ENCODE results near the gene SMPD4.
"Not testable (repeated sequence)": the region's sequence is repeated elsewhere in the genome, so short reads cannot be mapped to it uniquely, and the experiment has no call there.

The SMPD4 gene, protein sequence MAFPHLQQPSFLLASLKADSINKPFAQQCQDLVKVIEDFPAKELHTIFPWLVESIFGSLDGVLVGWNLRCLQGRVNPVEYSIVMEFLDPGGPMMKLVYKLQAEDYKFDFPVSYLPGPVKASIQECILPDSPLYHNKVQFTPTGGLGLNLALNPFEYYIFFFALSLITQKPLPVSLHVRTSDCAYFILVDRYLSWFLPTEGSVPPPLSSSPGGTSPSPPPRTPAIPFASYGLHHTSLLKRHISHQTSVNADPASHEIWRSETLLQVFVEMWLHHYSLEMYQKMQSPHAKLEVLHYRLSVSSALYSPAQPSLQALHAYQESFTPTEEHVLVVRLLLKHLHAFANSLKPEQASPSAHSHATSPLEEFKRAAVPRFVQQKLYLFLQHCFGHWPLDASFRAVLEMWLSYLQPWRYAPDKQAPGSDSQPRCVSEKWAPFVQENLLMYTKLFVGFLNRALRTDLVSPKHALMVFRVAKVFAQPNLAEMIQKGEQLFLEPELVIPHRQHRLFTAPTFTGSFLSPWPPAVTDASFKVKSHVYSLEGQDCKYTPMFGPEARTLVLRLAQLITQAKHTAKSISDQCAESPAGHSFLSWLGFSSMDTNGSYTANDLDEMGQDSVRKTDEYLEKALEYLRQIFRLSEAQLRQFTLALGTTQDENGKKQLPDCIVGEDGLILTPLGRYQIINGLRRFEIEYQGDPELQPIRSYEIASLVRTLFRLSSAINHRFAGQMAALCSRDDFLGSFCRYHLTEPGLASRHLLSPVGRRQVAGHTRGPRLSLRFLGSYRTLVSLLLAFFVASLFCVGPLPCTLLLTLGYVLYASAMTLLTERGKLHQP

DNA sequence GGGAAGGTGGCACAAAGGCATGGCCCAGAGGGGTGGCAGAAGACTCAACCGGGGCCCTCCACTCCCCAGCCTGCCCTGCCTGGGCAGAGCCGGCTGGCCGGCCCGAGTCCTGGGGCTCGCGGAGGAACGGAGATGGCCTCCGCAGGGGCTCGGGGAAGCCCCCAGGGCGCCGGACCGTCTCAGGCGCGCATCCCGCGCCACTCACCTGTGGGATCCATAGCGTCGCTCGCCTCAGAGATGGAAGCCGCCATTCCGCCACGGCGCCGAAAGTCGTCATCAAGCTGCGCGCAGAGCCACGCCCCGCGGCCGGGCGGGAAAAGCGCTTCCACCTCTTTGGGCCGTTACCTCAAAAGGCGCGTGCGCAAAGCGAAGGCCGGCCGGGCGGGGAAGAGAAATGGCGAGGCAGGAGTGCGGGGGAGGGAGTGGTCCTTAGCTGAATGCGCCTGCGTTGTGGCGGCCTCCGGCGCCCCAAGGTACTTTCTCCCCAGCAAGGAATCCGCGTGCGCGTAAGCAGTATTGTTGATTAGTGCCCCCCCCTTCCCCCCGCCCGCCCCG, at the start of gene SMPD4:
Gene SMPD4 (minus strand): TSS at position 278 of the 555 bp plus-strand sequence. CDS start 5,010 bp downstream, outside the sequence.
- peak; percentile 99 for DNase-seq

- not testable (repeated sequence) for DNase-seq
These were observed 49.5 kb upstream of the SMPD4 start for GRCh38 chr2:130230907-130231306.

- DNase-seq = not testable (repeated sequence)
These were observed 49.0 kb upstream of the SMPD4 start for GRCh38 chr2:130230376-130230775.

GRCh38 chr2:130229161-130229510, 47.7 kb upstream of the SMPD4 start:
- DNase-seq = not testable (repeated sequence)

GRCh38 chr2:130228467-130229160, 47.2 kb upstream of the SMPD4 start:
- not testable (repeated sequence) for DNase-seq

- not testable (repeated sequence) for DNase-seq
These were observed 46.6 kb upstream of the SMPD4 start for GRCh38 chr2:130228005-130228404.

- DNase-seq = not testable (repeated sequence)
These were observed 41.1 kb upstream of the SMPD4 start for GRCh38 chr2:130222523-130222922.

GRCh38 chr2:130220505-130220904, 39.1 kb upstream of the SMPD4 start:
- not testable (repeated sequence) for DNase-seq

GRCh38 chr2:130219147-130219546, 37.7 kb upstream of the SMPD4 start:
- DNase-seq = not testable (repeated sequence)

GRCh38 chr2:130207051-130207450, 25.6 kb upstream of the SMPD4 start:
- not testable (repeated sequence) for DNase-seq

DNA sequence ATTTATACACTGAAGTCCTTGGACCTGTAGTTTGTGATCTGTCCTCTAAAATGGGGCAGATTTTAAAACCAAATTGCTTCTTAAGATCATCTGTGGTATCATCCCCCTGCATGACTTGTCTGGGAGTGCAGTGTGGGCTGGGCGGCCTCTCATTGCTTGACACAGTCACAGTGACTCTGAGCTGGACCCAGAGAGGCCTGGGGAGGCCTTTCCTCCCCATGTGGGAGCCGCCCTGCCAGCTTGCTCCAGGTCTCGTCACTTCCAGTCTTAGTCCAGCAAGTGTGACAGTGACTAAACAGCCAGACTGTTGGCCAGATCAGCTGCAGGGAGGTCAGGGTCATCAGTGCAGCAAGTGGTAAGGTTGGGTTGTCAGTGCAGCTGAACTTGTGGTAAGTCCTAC, 21.7 kb upstream of the SMPD4 start:
- not testable (repeated sequence) for DNase-seq

- DNase-seq = not testable (repeated sequence)
These were observed 21.1 kb upstream of the SMPD4 start for GRCh38 chr2:130202518-130202917.

- no peak for DNase-seq
These were observed 16.9 kb upstream of the SMPD4 start, which contains the start of gene TUBA3E for GRCh38 chr2:130198343-130198742. Gene TUBA3E (minus strand): TSS chr2:130198439. CDS start chr2:130198360, 79 bp downstream.

DNA sequence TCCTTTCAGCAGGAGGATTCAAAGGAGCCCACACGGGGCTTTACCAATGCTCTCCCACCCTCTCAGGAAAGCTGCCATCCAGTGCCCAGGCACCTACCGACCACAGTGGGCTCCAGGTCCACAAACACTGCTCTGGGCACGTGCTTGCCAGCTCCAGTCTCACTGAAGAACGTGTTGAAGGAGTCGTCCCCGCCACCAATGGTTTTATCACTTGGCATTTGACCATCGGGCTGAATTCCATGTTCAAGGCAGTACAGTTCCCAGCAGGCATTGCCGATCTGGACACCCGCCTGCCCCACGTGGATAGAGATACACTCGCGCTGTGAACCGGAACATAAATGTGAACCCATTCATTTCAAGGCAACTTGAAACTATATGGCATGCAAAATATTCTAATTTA, 14.7 kb upstream of the SMPD4 start:
- DNase-seq = not testable (repeated sequence)

DNA sequence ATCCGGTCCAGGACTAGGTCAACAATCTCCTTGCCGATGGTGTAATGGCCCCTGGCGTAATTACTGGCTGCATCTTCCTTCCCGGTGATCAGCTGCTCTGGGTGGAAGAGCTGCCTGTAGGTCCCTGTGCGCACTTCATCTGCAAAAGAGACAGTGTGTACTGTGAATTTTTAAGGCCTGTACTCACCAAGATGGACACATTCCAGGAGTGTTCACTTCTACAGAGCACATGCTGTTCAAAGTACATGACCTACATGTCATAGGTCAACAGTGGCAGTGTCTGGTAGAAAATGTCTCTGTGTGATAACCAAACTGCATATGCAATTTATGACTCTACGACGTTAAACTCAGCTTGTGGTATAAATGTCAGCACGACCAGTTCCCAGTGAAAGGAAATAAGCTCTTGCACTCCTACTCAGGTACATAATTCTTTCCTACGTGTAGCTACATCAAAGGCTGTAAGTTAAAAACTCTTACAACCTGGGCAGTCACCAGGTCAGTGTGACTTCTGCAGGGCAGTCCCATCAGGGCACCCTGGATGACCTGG, 13.8 kb upstream of the SMPD4 start:
- DNase-seq = not testable (repeated sequence)

GRCh38 chr2:130193824-130194223, 12.4 kb upstream of the SMPD4 start:
- DNase-seq = not testable (repeated sequence)

- not testable (repeated sequence) for DNase-seq
These were observed 11.0 kb upstream of the SMPD4 start for GRCh38 chr2:130192451-130192850.

DNA sequence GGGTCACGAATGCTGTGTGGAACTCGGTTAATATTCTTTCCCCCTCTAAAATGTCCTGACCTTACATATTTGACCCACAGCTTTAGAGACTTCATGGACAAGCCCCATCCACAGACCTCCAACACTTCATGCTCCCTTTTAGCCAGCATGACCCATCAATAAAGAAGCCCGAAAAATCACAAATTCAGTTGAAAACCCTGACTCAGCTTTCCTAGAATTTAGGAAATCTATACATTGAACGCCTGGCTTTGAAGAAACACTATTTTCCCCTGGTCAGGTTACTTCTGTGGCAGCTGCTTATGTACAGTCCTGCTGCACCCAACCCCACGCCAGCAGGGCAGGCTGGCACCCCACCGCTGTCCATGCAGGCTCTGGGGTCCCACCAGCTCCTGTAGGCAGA, 9.9 kb upstream of the SMPD4 start:
- DNase-seq = not testable (repeated sequence)

DNA sequence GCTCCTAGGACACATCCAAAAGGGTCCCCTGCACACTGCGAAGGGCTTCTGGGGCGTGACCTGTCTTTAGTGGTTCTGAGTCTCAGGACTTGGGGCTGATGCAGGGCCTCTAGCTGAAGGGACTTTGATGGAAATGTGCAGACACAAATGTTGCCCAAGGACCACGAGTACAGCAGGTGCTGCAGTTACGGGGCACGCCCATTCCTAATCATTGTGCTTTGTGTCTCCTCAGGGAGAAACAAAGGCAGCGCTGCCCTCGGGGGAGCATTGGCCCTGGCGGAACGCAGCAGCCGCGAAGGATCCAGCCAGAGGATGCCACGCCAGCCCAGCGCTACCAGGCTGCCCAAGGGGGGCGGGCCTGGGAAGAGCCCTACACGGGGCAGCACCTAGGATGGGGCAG, 8.8 kb upstream of the SMPD4 start:
- DNase-seq = no peak

- not testable (repeated sequence) for DNase-seq
These were observed 7.6 kb upstream of the SMPD4 start for GRCh38 chr2:130188958-130189357.

- DNase-seq = not testable (repeated sequence)
These were observed 6.7 kb upstream of the SMPD4 start for GRCh38 chr2:130187859-130188792.

All from left hindlimb (tissue), 1 donor.